GM12891 (cell line): ENCODE results near the gene ZMIZ1.

ENCODE experiments used
- POLR2A ChIP-seq: IDR thresholded peaks from 2 replicates; pipeline ENCODE4 v1.6.1; 2011; ENCODE audit warnings: low read depth, low read length, control low read depth
- POLR2AphosphoS5 ChIP-seq: IDR thresholded peaks from 2 replicates; pipeline ENCODE4 v1.6.1; 2011; ENCODE audit warnings: low read depth, low read length, control low read depth
- POU2F2 ChIP-seq: IDR thresholded peaks from 2 replicates; pipeline ENCODE4 v1.6.1; 2011; ENCODE audit warnings: low read depth, mild to moderate bottlenecking, control low read depth, low read length, moderate library complexity

DNA sequence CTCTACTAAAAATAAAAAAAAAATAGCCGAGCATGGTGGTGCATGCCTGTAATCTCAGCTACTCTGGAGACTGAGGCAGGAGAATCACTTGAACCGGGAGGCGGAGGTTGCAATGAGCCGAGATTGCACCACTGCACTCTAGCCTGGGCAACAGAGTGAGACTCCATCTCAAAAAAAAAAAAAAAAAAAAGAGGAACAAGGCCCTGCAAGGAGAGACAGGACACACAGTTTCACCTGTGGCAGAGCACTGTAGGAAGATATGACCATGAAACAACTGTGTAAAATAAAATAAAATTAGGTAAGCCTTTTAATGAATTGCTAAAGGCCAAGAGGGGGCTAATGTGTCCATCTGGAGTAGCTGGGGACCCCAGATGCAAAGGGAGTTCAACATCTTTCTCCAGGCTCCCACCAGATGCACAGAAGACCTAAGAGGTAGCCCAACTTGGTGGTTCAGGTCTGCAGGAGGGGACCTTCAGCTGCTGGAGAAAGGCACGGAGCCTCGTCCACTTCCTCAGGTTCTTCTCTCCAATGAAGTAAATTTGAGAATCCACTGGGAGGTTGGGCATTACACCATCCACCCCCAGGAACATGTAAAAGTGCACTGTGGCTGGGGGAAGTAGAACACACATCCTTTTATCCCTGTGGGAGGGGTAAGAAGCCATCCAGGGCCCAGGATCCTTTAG is 291.2 kb downstream of the ZMIZ1 start:
- TF ChIP-seq POU2F2 (no peak), POLR2AphosphoS5 (no peak), POLR2A (no peak)
